HCT116 (cell line): ENCODE data around the gene ACTN1. TPM values are rescaled to one million over a fixed set of nuclear protein-coding genes. Genes with fewer than 3 reads are reported as not detected.

ENCODE experiments used
- ATAC-seq: fragments of 200-7000 bp; cut with Tn5 transposase; 2 replicates; pipeline ENCODE4 v1.9.1; 2020; ENCODE audit warnings: mild to moderate bottlenecking, moderate library complexity
- BruUV-seq: library from RNA; stranded (reverse); fragments of 400-500 nt; replicated peaks from 2 replicates; lab custom pipeline; 2021; lab: Mats Ljungman, UMichigan
- CTCF ChIA-PET: fragments of 300-600 bp; sonication (Branson Sonifier 250); formaldehyde crosslinking; loops from one replicate; lab custom pipeline; 2021; ENCODE audit warnings: antibody characterized with exemption; lab: Charles Lee
- POLR2A ChIA-PET: fragments of 300-600, 350-600 bp; sonication (Branson Sonifier 250); formaldehyde crosslinking; loops from one replicate; lab custom pipeline; 2021; ENCODE audit warnings: antibody characterized with exemption; lab: Charles Lee
- RAD21 ChIA-PET, 2 experiments: fragments of 300-600 bp; sonication (Branson Sonifier 250); formaldehyde crosslinking; loops; one replicate each; lab custom pipeline; 2023; ENCODE audit warnings: low total read pairs in 2 of 2; ENCODE audit not compliant: uncharacterized antibody in 2 of 2, unreplicated experiment in 2 of 2, low non-redundant PET in 1 of 2; lab: Charles Lee
- DNase-seq: peaks from one replicate; pipeline ENCODE4 v3.0.0-alpha.2; 2010; ENCODE audit warnings: low read depth, low spot score
- H2AFZ ChIP-seq: fragments of 200-600 bp; shearing (Covaris generic), sonication (generic); 2 replicates; pipeline ENCODE4 v1.6.1; 2017; ENCODE audit warnings: low read depth, mixed run types, mixed read lengths, antibody characterized with exemption, low read length; ENCODE audit not compliant: poor library complexity, severe bottlenecking
- H3K27ac ChIP-seq: 2 replicates; pipeline ENCODE4 v1.5.1; 2012; ENCODE audit warnings: low read depth, low read length
- H3K27me3 ChIP-seq: fragments of 200-600 bp; sonication (generic); 2 replicates; pipeline ENCODE4 v1.6.1; 2016; ENCODE audit warnings: mixed run types, low read length, mixed read lengths; ENCODE audit not compliant: insufficient read depth
- H3K36me3 ChIP-seq, 2 experiments: fragments of 200-500 bp in 1 of 2; fragments of 200-600 bp in 1 of 2; sonication (Bioruptor generic) in 1 of 2; sonication (generic) in 1 of 2; 2 replicates each; pipeline versions ENCODE4 v1.5.1 to v1.6.1; 2014 to 2016; ENCODE audit warnings: low read length in 2 of 2, inconsistent platforms in 1 of 2, mixed read lengths in 1 of 2, mixed run types in 1 of 2; ENCODE audit not compliant: insufficient read depth in 2 of 2, control insufficient read depth in 1 of 2
- H3K4me1 ChIP-seq, 2 experiments: fragments of 200-600 bp in 1 of 2; sonication (generic) in 1 of 2; 2 replicates each; pipeline versions ENCODE4 v1.5.1 to v1.6.1; 2012 to 2017; ENCODE audit warnings: low read length in 2 of 2, inconsistent platforms in 1 of 2, mild to moderate bottlenecking in 1 of 2, mixed read lengths in 1 of 2, mixed run types in 1 of 2, moderate library complexity in 1 of 2; ENCODE audit not compliant: insufficient read depth in 2 of 2, control insufficient read depth in 1 of 2
- H3K4me2 ChIP-seq: fragments of 200-600 bp; sonication (generic); 2 replicates; pipeline ENCODE4 v1.6.1; 2017; ENCODE audit warnings: mixed run types, low read length, mixed read lengths
- H3K4me3 ChIP-seq, 2 experiments: fragments of 200-600 bp in 1 of 2; sonication (generic) in 1 of 2; replicated peaks in 1 of 2; 2 replicates each; pipeline ENCODE4 v1.5.1; 2011 to 2016; ENCODE audit warnings: low read length in 2 of 2, control low read depth in 1 of 2, low read depth in 1 of 2, mild to moderate bottlenecking in 1 of 2, mixed read lengths in 1 of 2, mixed run types in 1 of 2
- H3K79me2 ChIP-seq: fragments of 200-600 bp; sonication (generic); 2 replicates; pipeline ENCODE4 v1.6.1; 2017; ENCODE audit warnings: mild to moderate bottlenecking, mixed run types, low read length, moderate library complexity, mixed read lengths; ENCODE audit not compliant: insufficient read depth
- H3K9ac ChIP-seq: fragments of 200-600 bp; sonication (generic); 2 replicates; pipeline ENCODE4 v1.6.1; 2016; ENCODE audit warnings: low read length, mixed read lengths
- H3K9me2 ChIP-seq: fragments of 200-600 bp; sonication (generic), shearing (Covaris generic); 2 replicates; pipeline ENCODE4 v1.6.1; 2017; ENCODE audit warnings: mixed run types, mild to moderate bottlenecking, moderate library complexity; ENCODE audit not compliant: insufficient read depth
- H3K9me3 ChIP-seq, 2 experiments: fragments of 200-500 bp in 1 of 2; fragments of 200-600 bp in 1 of 2; sonication (Bioruptor generic) in 1 of 2; sonication (generic) in 1 of 2; 2 replicates each; pipeline ENCODE4 v1.6.1; 2014 to 2017; ENCODE audit warnings: low read length in 2 of 2, mixed read lengths in 2 of 2, inconsistent platforms in 1 of 2, low read depth in 1 of 2, mild to moderate bottlenecking in 1 of 2, mixed run types in 1 of 2, moderate library complexity in 1 of 2; ENCODE audit not compliant: control insufficient read depth in 1 of 2, insufficient read depth in 1 of 2
- H4K20me1 ChIP-seq: fragments of 200-600 bp; sonication (generic), shearing (Covaris generic); 2 replicates; pipeline ENCODE4 v1.6.1; 2017; ENCODE audit warnings: mixed run types, mild to moderate bottlenecking, moderate library complexity; ENCODE audit not compliant: insufficient read depth
- ATF3 ChIP-seq: IDR thresholded peaks from 2 replicates; pipeline ENCODE4 v1.6.1; 2012
- CBX3 ChIP-seq: IDR thresholded peaks from 2 replicates; pipeline ENCODE4 v1.6.1; 2012; ENCODE audit warnings: low read depth
- CTCF ChIP-seq, 3 experiments: fragments of 200-600 bp in 1 of 3; sonication (generic) in 1 of 3; IDR thresholded peaks in 2 of 3; conservative IDR thresholded peaks in 1 of 3; 2 replicates each; pipeline ENCODE4 v1.5.1; 2012 to 2017; ENCODE audit warnings: low read depth in 2 of 3, low read length in 2 of 3, antibody characterized with exemption in 1 of 3, borderline replicate concordance in 1 of 3, control low read depth in 1 of 3, mild to moderate bottlenecking in 1 of 3, mixed read lengths in 1 of 3, mixed run types in 1 of 3, moderate library complexity in 1 of 3; ENCODE audit not compliant: insufficient read depth in 1 of 3
- JUND ChIP-seq: IDR thresholded peaks from 2 replicates; pipeline ENCODE4 v1.6.1; 2012
- POLR2AphosphoS5 ChIP-seq: IDR thresholded peaks from 2 replicates; pipeline ENCODE4 v1.6.1; 2011; ENCODE audit warnings: mild to moderate bottlenecking, low read depth, low read length, moderate library complexity
- REST ChIP-seq: IDR thresholded peaks from 2 replicates; pipeline ENCODE4 v1.6.1; 2012; ENCODE audit warnings: low read depth
- SIN3A ChIP-seq: IDR thresholded peaks from 2 replicates; pipeline ENCODE4 v1.6.1; 2012; ENCODE audit warnings: low read depth
- SP1 ChIP-seq: IDR thresholded peaks from 2 replicates; pipeline ENCODE4 v1.6.1; 2012; ENCODE audit warnings: low read depth
- SRF ChIP-seq: IDR thresholded peaks from 2 replicates; pipeline ENCODE4 v1.6.1; 2012; ENCODE audit warnings: low read depth
- TCF7L2 ChIP-seq: IDR thresholded peaks from 2 replicates; pipeline ENCODE4 v1.7.0; 2011; ENCODE audit warnings: borderline replicate concordance, inconsistent platforms; ENCODE audit not compliant: insufficient read depth, insufficient read length; ENCODE audit errors: extremely low read depth
- ZFX ChIP-seq: fragments of 450-650 bp; IDR thresholded peaks from 2 replicates; pipeline ENCODE4 v1.6.1; 2017
- intact Hi-C: fragments of 100-400 bp; cut with micrococcal nuclease; formaldehyde crosslinking; loops from 2 replicates; pipeline ENCODE4 v1.10.0; 2022
- total RNA-seq: library from RNA; stranded (reverse); gene quantifications from one replicate; pipeline ENCODE4 v1.2.1, GENCODE V29; 2021; ENCODE audit not compliant: unreplicated experiment

The ACTN1 gene
- total RNA-seq, 1 experiment from 2014 or later: 123 TPM

- Histone ChIP-seq H3K79me2 (peaks cover 98% of the 10 kb centered on the region), H3K27me3 (no peaks in the 10 kb centered on the region), H3K27ac (no peak overlapping the region), H2AFZ (no peak overlapping the region), H3K4me2 (no peak overlapping the region), H3K9me2 (no peaks in the 10 kb centered on the region), H3K4me3 (no peak overlapping the region), H3K9me3 (no peaks in the 10 kb centered on the region), H3K4me1 (peaks cover 12 to 14% of the 10 kb centered on the region in 2 experiments), H3K9ac (no peak overlapping the region), H4K20me1 (no peaks in the 10 kb centered on the region), H3K36me3 (peaks cover 4 to 26% of the 10 kb centered on the region in 2 experiments; a peak in 3 of 4 replicates)
- ChIA-PET CTCF (no interaction called here), POLR2A (no interaction called here), RAD21 (no interaction called here)
- intact Hi-C loops: no loop called here
- no peak for TF ChIP-seq CTCF (IDR thresholded peaks at IDR 0.05 in 2 of 3, conservative IDR thresholded peaks at IDR 0.05 in 1 of 3; ENCODE audit: borderline replicate concordance in 1 of 3, insufficient read depth in 1 of 3, low read depth in 2 of 3, low read length in 2 of 3)
- no peak for TF ChIP-seq JUND
- no peak for TF ChIP-seq SP1
- no peak for TF ChIP-seq ZFX
- no peak for TF ChIP-seq SRF
- no peak for TF ChIP-seq TCF7L2
- no peak for TF ChIP-seq CBX3
- no peak for TF ChIP-seq SIN3A
- no peak for DNase-seq
- no peak for ATAC-seq
- BruUV-seq: no TSS peak
Observed at GRCh38 chr14:68971411-68972035, 7.6 kb downstream of the ACTN1 start.

GRCh38 chr14:68970736-68971135 lies 8.4 kb downstream of the ACTN1 start:
- H3K27me3 ChIP-seq: no peaks in the 10 kb centered on the region
- H4K20me1 ChIP-seq: 0 out of 2 replicates have a peak, but pooled peaks cover 4% of the 10 kb centered on the region
- no peaks in the 10 kb centered on the region for H3K9me2 ChIP-seq
- H3K79me2 ChIP-seq: peaks cover 98% of the 10 kb centered on the region
- H3K9ac ChIP-seq: no peak overlapping the region
- H3K9me3 ChIP-seq: no peaks in the 10 kb centered on the region
- DNase-seq: no peak
- no peak overlapping the region for H3K27ac ChIP-seq
- RAD21 ChIA-PET: no interaction called here
- CTCF ChIA-PET: no interaction called here
- intact Hi-C loops: no loop called here
- no peak overlapping the region for H2AFZ ChIP-seq
- peaks cover 17% of the 10 kb centered on the region in 2 experiments for H3K4me1 ChIP-seq
- peaks cover 4 to 23% of the 10 kb centered on the region in 2 experiments; a peak in 3 of 4 replicates for H3K36me3 ChIP-seq
- no peak overlapping the region for H3K4me2 ChIP-seq
- POLR2A ChIA-PET: no interaction called here
- ATAC-seq: no peak
- no peak overlapping the region for H3K4me3 ChIP-seq
- no TSS peak for BruUV-seq
- TF ChIP-seq ATF3 (no peak), CTCF (IDR thresholded peaks at IDR 0.05 in 2 of 3, conservative IDR thresholded peaks at IDR 0.05 in 1 of 3; ENCODE audit: borderline replicate concordance in 1 of 3, insufficient read depth in 1 of 3, low read depth in 2 of 3, low read length in 2 of 3) (no peak), SIN3A (no peak), POLR2AphosphoS5 (no peak), REST (no peak), TCF7L2 (no peak)
